Naive B cell (primary cell): ENCODE results near the gene DNAH17. TPM values are rescaled to one million over a fixed set of nuclear protein-coding genes. Genes with fewer than 3 reads are reported as not detected.

ENCODE experiments used
- ATAC-seq, 2 donors: fragments of 150-1000 bp; cut with Tn5 transposase; 2 replicates each; pipeline ENCODE4 v1.10.0; 2021; ENCODE audit warnings: low read depth in 2 of 2, mild to moderate bottlenecking in 2 of 2, moderate library complexity in 2 of 2
- DNase-seq: peaks from one replicate; pipeline ENCODE4 v3.0.0; 2022
- H3K27ac Mint-ChIP-seq, 6 donors: one replicate each; pipeline ENCODE4 v1.8.0; 2020 to 2022; ENCODE audit warnings: mild to moderate bottlenecking in 6 of 6, mixed read lengths in 6 of 6, moderate library complexity in 5 of 6, inconsistent platforms in 2 of 6
- H3K27me3 Mint-ChIP-seq, 3 donors: one replicate each; pipeline ENCODE4 v1.8.0; 2021 to 2022; ENCODE audit warnings: mixed read lengths in 3 of 3, mild to moderate bottlenecking in 1 of 3
- H3K36me3 Mint-ChIP-seq, 2 donors: one replicate each; pipeline ENCODE4 v1.8.0; 2020 to 2022; ENCODE audit warnings: mixed read lengths in 2 of 2, inconsistent platforms in 1 of 2, mild to moderate bottlenecking in 1 of 2
- H3K4me1 Mint-ChIP-seq, 3 donors: one replicate each; pipeline ENCODE4 v1.8.0; 2020 to 2022; ENCODE audit warnings: mixed read lengths in 3 of 3, inconsistent platforms in 1 of 3, mild to moderate bottlenecking in 1 of 3, moderate library complexity in 1 of 3
- H3K4me3 Mint-ChIP-seq, 8 donors: one replicate each; pipeline ENCODE4 v1.8.0; 2020 to 2022; ENCODE audit warnings: mild to moderate bottlenecking in 8 of 8, mixed read lengths in 8 of 8, moderate library complexity in 8 of 8, inconsistent platforms in 2 of 8
- H3K9me3 Mint-ChIP-seq, 7 donors: one replicate each; pipeline ENCODE4 v1.8.0; 2020 to 2022; ENCODE audit warnings: mixed read lengths in 7 of 7, mild to moderate bottlenecking in 5 of 7, inconsistent platforms in 2 of 7, moderate library complexity in 1 of 7
- polyA plus RNA-seq, 6 donors: library from polyadenylated mRNA; unstranded; fragments of 300-500 nt; fragmentation: Illumina TruSeq; gene quantifications; one replicate each; pipeline ENCODE4 v1.2.3, GENCODE V29; 2021; ENCODE audit warnings: low read depth in 6 of 6

Gene DNAH17
- polyA plus RNA-seq, 6 donors from 2014 or later, result 0.09 to 0.95 (median 0.13) TPM; not detected in 3

- Mint-ChIP-seq H3K9me3 (no peaks in the 10 kb centered on the region), H3K4me1 (peaks cover 14 to 31% (median 18%) of the 10 kb centered on the region in 3 donors), H3K27ac (peak overlapping the region in 3 of 6 donors; percentile 33 to 54 (median 39)), H3K36me3 (no peaks in the 10 kb centered on the region), H3K27me3 (no peaks in the 10 kb centered on the region), H3K4me3 (no peak overlapping the region)
- DNase-seq, result no peak
- ATAC-seq, result no peak
Measured at GRCh38 chr17:78415821-78416711, 161.1 kb downstream of the DNAH17 start.

GRCh38 chr17:78414178-78415162 lies 162.7 kb downstream of the DNAH17 start:
- peaks cover 14 to 26% (median 18%) of the 10 kb centered on the region in 3 donors for H3K4me1 Mint-ChIP-seq
- H3K9me3 Mint-ChIP-seq, result no peaks in the 10 kb centered on the region
- no peaks in the 10 kb centered on the region for H3K27me3 Mint-ChIP-seq
- no peak overlapping the region for H3K4me3 Mint-ChIP-seq
- ATAC-seq (no peak), DNase-seq (no peak)
- H3K36me3 Mint-ChIP-seq, result no peaks in the 10 kb centered on the region
- peak overlapping the region in 4 of 6 donors; percentile 36 to 92 (median 59) for H3K27ac Mint-ChIP-seq

- Mint-ChIP-seq H3K4me1 (peaks cover 14 to 31% (median 28%) of the 10 kb centered on the region in 3 donors), H3K4me3 (no peak overlapping the region), H3K9me3 (no peaks in the 10 kb centered on the region), H3K27me3 (no peaks in the 10 kb centered on the region), H3K27ac (peak overlapping the region in 1 of 6 donors; percentile 75), H3K36me3 (no peaks in the 10 kb centered on the region)
- DNase-seq (no peak), ATAC-seq (no peak)
Measured at GRCh38 chr17:78412403-78412802, 164.8 kb downstream of the DNAH17 start.

GRCh38 chr17:78411241-78411857 lies 165.8 kb downstream of the DNAH17 start:
- DNase-seq (no peak), ATAC-seq (no peak)
- Mint-ChIP-seq H3K9me3 (no peaks in the 10 kb centered on the region), H3K27ac (no peak overlapping the region), H3K4me1 (peaks cover 17 to 31% (median 29%) of the 10 kb centered on the region in 3 donors), H3K4me3 (peak overlapping the region in 1 of 8 donors; percentile 43), H3K27me3 (no peaks in the 10 kb centered on the region), H3K36me3 (no peaks in the 10 kb centered on the region)

GRCh38 chr17:78409191-78409928 lies 167.8 kb downstream of the DNAH17 start:
- no peak overlapping the region for H3K27ac Mint-ChIP-seq
- H3K27me3 Mint-ChIP-seq, result no peaks in the 10 kb centered on the region
- no peak for ATAC-seq
- H3K4me3 Mint-ChIP-seq, result no peak overlapping the region
- H3K36me3 Mint-ChIP-seq, result peaks cover 0 to 6% of the 10 kb centered on the region in 2 donors
- H3K4me1 Mint-ChIP-seq, result peaks cover 21 to 35% (median 30%) of the 10 kb centered on the region in 3 donors
- H3K9me3 Mint-ChIP-seq, result no peaks in the 10 kb centered on the region
- no peak for DNase-seq

GRCh38 chr17:78408476-78409050 lies 168.6 kb downstream of the DNAH17 start:
- peaks cover 0 to 11% of the 10 kb centered on the region in 2 donors for H3K36me3 Mint-ChIP-seq
- no peak overlapping the region for H3K27ac Mint-ChIP-seq
- H3K4me1 Mint-ChIP-seq, result peaks cover 20 to 29% (median 27%) of the 10 kb centered on the region in 3 donors
- H3K9me3 Mint-ChIP-seq, result no peaks in the 10 kb centered on the region
- no peak for DNase-seq
- no peak for ATAC-seq
- H3K27me3 Mint-ChIP-seq, result no peaks in the 10 kb centered on the region
- no peak overlapping the region for H3K4me3 Mint-ChIP-seq

- H3K27ac Mint-ChIP-seq, result peak overlapping the region in 1 of 6 donors; percentile 7
- peaks cover 8 to 22% of the 10 kb centered on the region in 2 donors for H3K36me3 Mint-ChIP-seq
- no peak for DNase-seq
- no peak overlapping the region for H3K4me3 Mint-ChIP-seq
- no peak for ATAC-seq
- H3K27me3 Mint-ChIP-seq, result no peaks in the 10 kb centered on the region
- H3K9me3 Mint-ChIP-seq, result no peaks in the 10 kb centered on the region
- peaks cover 14 to 22% (median 16%) of the 10 kb centered on the region in 3 donors for H3K4me1 Mint-ChIP-seq
Measured at GRCh38 chr17:78407387-78408000, 169.7 kb downstream of the DNAH17 start.

GRCh38 chr17:78406920-78407319 lies 170.3 kb downstream of the DNAH17 start:
- Mint-ChIP-seq H3K36me3 (peaks cover 8 to 28% of the 10 kb centered on the region in 2 donors), H3K4me3 (no peak overlapping the region), H3K27me3 (no peaks in the 10 kb centered on the region), H3K27ac (peak overlapping the region in 1 of 6 donors; percentile 54), H3K9me3 (no peaks in the 10 kb centered on the region), H3K4me1 (peaks cover 11 to 22% (median 13%) of the 10 kb centered on the region in 3 donors)
- DNase-seq (no peak), ATAC-seq (no peak)

- peaks cover 8 to 33% of the 10 kb centered on the region in 2 donors for H3K36me3 Mint-ChIP-seq
- peaks cover 13 to 22% (median 14%) of the 10 kb centered on the region in 3 donors for H3K4me1 Mint-ChIP-seq
- H3K9me3 Mint-ChIP-seq, result no peaks in the 10 kb centered on the region
- no peak for DNase-seq
- H3K4me3 Mint-ChIP-seq, result no peak overlapping the region
- H3K27me3 Mint-ChIP-seq, result no peaks in the 10 kb centered on the region
- H3K27ac Mint-ChIP-seq, result no peak overlapping the region
- ATAC-seq, result no peak
Measured at GRCh38 chr17:78406396-78406795, 170.8 kb downstream of the DNAH17 start.

GRCh38 chr17:78403822-78404221 lies 173.4 kb downstream of the DNAH17 start:
- Mint-ChIP-seq H3K27ac (peak overlapping the region in 1 of 6 donors; percentile 42), H3K4me3 (no peak overlapping the region), H3K9me3 (no peaks in the 10 kb centered on the region), H3K36me3 (peaks cover 8 to 44% of the 10 kb centered on the region in 2 donors), H3K4me1 (peaks cover 10 to 15% (median 15%) of the 10 kb centered on the region in 3 donors), H3K27me3 (no peaks in the 10 kb centered on the region)
- DNase-seq, result no peak
- no peak for ATAC-seq

GRCh38 chr17:78401891-78402290 lies 175.3 kb downstream of the DNAH17 start:
- Mint-ChIP-seq H3K27me3 (no peaks in the 10 kb centered on the region), H3K27ac (no peak overlapping the region), H3K9me3 (no peaks in the 10 kb centered on the region), H3K4me1 (peaks cover 1 to 13% (median 9%) of the 10 kb centered on the region in 3 donors), H3K36me3 (peaks cover 8 to 55% of the 10 kb centered on the region in 2 donors), H3K4me3 (no peak overlapping the region)
- ATAC-seq (no peak), DNase-seq (no peak)

- peaks cover 0 to 11% (median 6%) of the 10 kb centered on the region in 3 donors for H3K4me1 Mint-ChIP-seq
- DNase-seq, result no peak
- H3K36me3 Mint-ChIP-seq, result peaks cover 8 to 55% of the 10 kb centered on the region in 2 donors
- no peak overlapping the region for H3K4me3 Mint-ChIP-seq
- no peaks in the 10 kb centered on the region for H3K9me3 Mint-ChIP-seq
- no peak for ATAC-seq
- no peak overlapping the region for H3K27ac Mint-ChIP-seq
- no peaks in the 10 kb centered on the region for H3K27me3 Mint-ChIP-seq
Measured at GRCh38 chr17:78401246-78401645, 175.9 kb downstream of the DNAH17 start.
